ENCODE results near the gene PCDHGB7. TPM values are rescaled to one million over a fixed set of nuclear protein-coding genes. Genes with fewer than 3 reads are reported as not detected.
"Not testable (repeated sequence)": the region's sequence is repeated elsewhere in the genome, so short reads cannot be mapped to it uniquely, and the experiment has no call there.

PCDHGB7 gene
- total RNA-seq: 15.5 TPM

- DNase-seq (ENCODE audit: low spot score): peak; percentile 62
Observed at GRCh38 chr5:141417494-141418172, at the start of gene PCDHGB7. Gene PCDHGB7, plus strand, starts transcription at chr5:141417677. Its CDS starts 183 bp downstream, at chr5:141417860.

GRCh38 chr5:141369994-141370848 is 47.3 kb upstream of the PCDHGB7 start, which contains the start of gene PCDHGB3:
Gene PCDHGB3, plus strand, starts transcription at chr5:141370242. Its CDS starts 153 bp downstream, at chr5:141370395.
- no peak for DNase-seq (ENCODE audit: low spot score)

- no peak for DNase-seq (ENCODE audit: low spot score)
Observed at GRCh38 chr5:141371572-141372475, 45.7 kb upstream of the PCDHGB7 start.

- no peak for DNase-seq (ENCODE audit: low spot score)
Observed at GRCh38 chr5:141373673-141374317, 43.7 kb upstream of the PCDHGB7 start, which contains the start of gene PCDHGA6. Gene PCDHGA6, plus strand, starts transcription at chr5:141373891. Its CDS starts 193 bp downstream, at chr5:141374084.

- no peak for DNase-seq (ENCODE audit: low spot score)
Observed at GRCh38 chr5:141374627-141375026, 42.9 kb upstream of the PCDHGB7 start.

- not testable (repeated sequence) for DNase-seq (ENCODE audit: low spot score)
Observed at GRCh38 chr5:141375444-141376155, 41.9 kb upstream of the PCDHGB7 start.

GRCh38 chr5:141382469-141383294 is 34.8 kb upstream of the PCDHGB7 start, which contains the start of gene PCDHGA7:
Gene PCDHGA7, plus strand, starts transcription at chr5:141382742. Its CDS starts 158 bp downstream, at chr5:141382900.
- DNase-seq (ENCODE audit: low spot score): no peak

GRCh38 chr5:141383345-141383744 is 34.1 kb upstream of the PCDHGB7 start:
- DNase-seq (ENCODE audit: low spot score): no peak

- DNase-seq (ENCODE audit: low spot score): no peak
Observed at GRCh38 chr5:141384471-141385267, 32.8 kb upstream of the PCDHGB7 start.

- DNase-seq (ENCODE audit: low spot score): not testable (repeated sequence)
Observed at GRCh38 chr5:141387557-141388311, 29.7 kb upstream of the PCDHGB7 start, which contains the start of gene PCDHGB4. Gene PCDHGB4, plus strand, starts transcription at chr5:141387698. Its CDS starts 187 bp downstream, at chr5:141387885.

GRCh38 chr5:141388661-141389060 is 28.8 kb upstream of the PCDHGB7 start:
- no peak for DNase-seq (ENCODE audit: low spot score)

GRCh38 chr5:141389153-141390042 is 28.1 kb upstream of the PCDHGB7 start:
- no peak for DNase-seq (ENCODE audit: low spot score)

- no peak for DNase-seq (ENCODE audit: low spot score)
Observed at GRCh38 chr5:141392429-141393198, 24.9 kb upstream of the PCDHGB7 start, which contains the start of gene PCDHGA8. Gene PCDHGA8, plus strand, starts transcription at chr5:141392633. Its CDS starts 181 bp downstream, at chr5:141392814.

GRCh38 chr5:141393267-141393666 is 24.2 kb upstream of the PCDHGB7 start:
- no peak for DNase-seq (ENCODE audit: low spot score)

GRCh38 chr5:141394401-141395187 is 22.9 kb upstream of the PCDHGB7 start:
- not testable (repeated sequence) for DNase-seq (ENCODE audit: low spot score)

Measured in mucosa of gallbladder (tissue), 1 donor.